D721Med (cell line): ENCODE results near the gene ZNF530.

Experiments
- DNase-seq: peaks from one replicate; pipeline ENCODE4 v3.0.0; 2011; ENCODE audit warnings: low spot score; ENCODE audit not compliant: insufficient read length
- FAIRE-seq: peaks from 2 replicates; lab custom pipeline; 2011; peaks lifted over from hg19 to GRCh38; lab: Jason Lieb, UNC
- CTCF ChIP-seq: IDR thresholded peaks from 2 replicates; pipeline ENCODE4 v1.5.1; 2012; ENCODE audit warnings: mild to moderate bottlenecking, control low read depth; ENCODE audit not compliant: insufficient read depth; ENCODE audit errors: missing control alignments

Gene ZNF530

DNA sequence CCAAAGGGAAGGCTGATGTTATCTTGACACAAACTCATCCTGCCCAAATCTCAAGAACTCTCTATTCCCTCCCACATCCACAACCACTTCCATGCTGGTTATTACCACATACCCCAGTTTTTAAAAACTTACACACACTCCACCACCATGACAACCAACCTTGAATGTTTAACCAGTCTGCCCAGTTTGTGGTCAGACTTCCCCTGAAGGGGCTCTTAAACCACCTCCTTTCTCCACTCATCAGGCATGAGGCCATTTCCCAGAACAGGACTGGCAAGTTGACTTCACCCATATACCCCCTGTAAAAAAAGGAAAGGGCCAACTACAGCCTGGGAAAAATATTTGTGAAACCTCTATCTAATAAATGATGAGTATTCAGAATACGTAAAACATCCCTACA, 56.7 kb downstream of the ZNF530 start:
- TF ChIP-seq CTCF, result no peak
- DNase-seq (no peak), FAIRE-seq (no peak)
